Measurements from ENCODE around the gene ZNF776.
"Not testable (repeated sequence)": the region's sequence is repeated elsewhere in the genome, so short reads cannot be mapped to it uniquely, and the experiment has no call there.

Gene ZNF776

GRCh38 chr19:57778336-57778735 lies 31.7 kb downstream of the ZNF776 start:
- no peak for DNase-seq (ENCODE audit: low read depth, low spot score)

GRCh38 chr19:57779220-57779845 lies 32.7 kb downstream of the ZNF776 start:
- DNase-seq (ENCODE audit: low read depth, low spot score): no peak

- DNase-seq (ENCODE audit: low read depth, low spot score): no peak
These were observed 39.7 kb downstream of the ZNF776 start for GRCh38 chr19:57786286-57786685.

GRCh38 chr19:57786906-57787305 lies 40.3 kb downstream of the ZNF776 start:
- no peak for DNase-seq (ENCODE audit: low read depth, low spot score)

GRCh38 chr19:57788114-57788692 lies 41.6 kb downstream of the ZNF776 start:
- no peak for DNase-seq (ENCODE audit: low read depth, low spot score)

- DNase-seq (ENCODE audit: low read depth, low spot score): no peak
These were observed 42.7 kb downstream of the ZNF776 start for GRCh38 chr19:57789288-57789687.

- DNase-seq (ENCODE audit: low read depth, low spot score): not testable (repeated sequence)
These were observed 50.0 kb downstream of the ZNF776 start for GRCh38 chr19:57796580-57796979.

GRCh38 chr19:57800696-57801095 lies 54.1 kb downstream of the ZNF776 start:
- no peak for DNase-seq (ENCODE audit: low read depth, low spot score)

GRCh38 chr19:57802269-57802668 lies 55.7 kb downstream of the ZNF776 start:
- no peak for DNase-seq (ENCODE audit: low read depth, low spot score)

- no peak for DNase-seq (ENCODE audit: low read depth, low spot score)
These were observed 56.6 kb downstream of the ZNF776 start for GRCh38 chr19:57803265-57803593.

- DNase-seq (ENCODE audit: low read depth, low spot score): no peak
These were observed 57.1 kb downstream of the ZNF776 start for GRCh38 chr19:57803594-57804325.

GRCh38 chr19:57807541-57807940 lies 60.9 kb downstream of the ZNF776 start:
- DNase-seq (ENCODE audit: low read depth, low spot score): no peak

Data from activated naive CD8-positive, alpha-beta T cell treated with anti-CD3 and anti-CD28 coated beads, Interleukin-2, amount 50 U/mL, for 16 hours (primary cell).